NCI-H82 treated with DMSO at 0.1 percent for 48 hours (cell line): ENCODE data around the gene RPRD2.

Source experiments
- DNase-seq: peaks from one replicate; lab custom pipeline; 2025; ENCODE audit not compliant: unreplicated experiment; lab: John Stamatoyannopoulos, UW

RPRD2 gene

GRCh38 chr1:150513351-150513791 lies 149.4 kb downstream of the RPRD2 start:
- DNase-seq = peak; percentile 34

DNA sequence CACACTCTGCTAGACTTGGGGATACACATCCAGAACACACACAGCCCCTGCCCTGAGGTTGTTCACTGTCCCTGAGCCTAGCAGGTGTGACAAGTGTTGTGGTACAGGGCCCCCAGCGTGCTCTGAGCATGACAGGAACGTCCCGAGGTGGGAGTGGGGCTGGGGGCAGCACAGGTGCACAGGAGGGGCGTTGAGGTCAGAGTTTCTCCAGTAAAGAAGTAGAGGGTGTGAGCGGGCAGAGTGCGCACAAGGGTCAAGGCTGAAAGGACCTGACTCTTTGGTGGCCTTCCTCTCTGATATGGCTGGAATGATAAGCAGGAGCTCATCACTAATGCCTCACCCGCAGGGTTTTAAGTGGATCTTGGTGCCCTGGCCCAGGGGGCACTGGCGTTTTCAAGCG lies 150.3 kb downstream of the RPRD2 start:
- no peak for DNase-seq

DNA sequence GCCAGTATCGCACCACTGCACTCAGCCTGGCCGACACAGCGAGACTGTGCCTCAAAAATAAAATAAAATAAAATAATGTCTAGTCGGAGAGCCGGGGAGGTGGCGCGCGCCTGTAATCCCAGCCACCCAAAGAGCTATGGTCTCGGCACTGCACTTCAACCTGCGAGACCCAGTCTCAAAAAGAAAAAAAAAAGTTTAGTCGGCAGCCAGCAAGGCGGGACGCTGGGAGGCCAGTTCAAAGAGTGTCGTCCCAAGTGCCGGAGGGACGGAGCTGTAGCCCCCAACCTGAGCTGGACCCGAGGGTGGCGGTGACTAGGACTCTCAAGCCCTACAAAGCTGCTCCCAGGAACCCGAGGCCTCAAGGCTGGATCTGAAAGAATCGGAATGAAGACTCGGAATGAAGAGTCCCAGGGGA lies 151.0 kb downstream of the RPRD2 start:
- no peak for DNase-seq

- DNase-seq = peak; percentile 95
Observed at GRCh38 chr1:150515328-150516049, 151.5 kb downstream of the RPRD2 start, which contains the start of gene FALEC. FALEC (plus strand) TSS chr1:150515752.

DNA sequence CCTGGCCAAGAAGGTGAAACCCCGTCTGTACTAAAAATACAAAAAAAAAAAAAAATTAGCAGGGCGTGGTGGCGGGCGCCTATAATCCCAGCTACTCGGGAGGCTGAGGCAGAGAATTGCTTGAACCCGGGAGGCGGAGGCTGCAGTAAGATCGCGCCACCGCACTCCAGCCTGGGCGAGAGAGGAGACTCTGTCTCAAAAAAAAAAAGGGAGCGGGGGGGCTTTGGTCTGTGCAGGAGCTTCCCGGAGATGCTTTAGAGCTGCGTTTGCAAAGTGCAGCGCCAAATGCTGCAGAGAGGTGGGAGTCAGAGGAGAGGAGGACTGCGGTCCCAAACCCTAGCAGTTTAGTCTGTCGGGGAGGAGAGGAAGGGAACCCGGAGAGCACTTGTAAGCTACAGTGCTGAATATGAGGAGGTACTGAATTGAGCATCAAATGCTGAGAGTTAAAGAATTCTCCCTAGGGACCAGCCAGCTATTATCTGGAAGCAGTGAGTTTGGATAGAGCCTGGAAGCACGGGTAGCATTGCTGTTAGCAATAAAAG lies 152.2 kb downstream of the RPRD2 start:
- DNase-seq = peak; percentile 23

GRCh38 chr1:150516616-150517015 lies 152.7 kb downstream of the RPRD2 start:
- DNase-seq = no peak

DNA sequence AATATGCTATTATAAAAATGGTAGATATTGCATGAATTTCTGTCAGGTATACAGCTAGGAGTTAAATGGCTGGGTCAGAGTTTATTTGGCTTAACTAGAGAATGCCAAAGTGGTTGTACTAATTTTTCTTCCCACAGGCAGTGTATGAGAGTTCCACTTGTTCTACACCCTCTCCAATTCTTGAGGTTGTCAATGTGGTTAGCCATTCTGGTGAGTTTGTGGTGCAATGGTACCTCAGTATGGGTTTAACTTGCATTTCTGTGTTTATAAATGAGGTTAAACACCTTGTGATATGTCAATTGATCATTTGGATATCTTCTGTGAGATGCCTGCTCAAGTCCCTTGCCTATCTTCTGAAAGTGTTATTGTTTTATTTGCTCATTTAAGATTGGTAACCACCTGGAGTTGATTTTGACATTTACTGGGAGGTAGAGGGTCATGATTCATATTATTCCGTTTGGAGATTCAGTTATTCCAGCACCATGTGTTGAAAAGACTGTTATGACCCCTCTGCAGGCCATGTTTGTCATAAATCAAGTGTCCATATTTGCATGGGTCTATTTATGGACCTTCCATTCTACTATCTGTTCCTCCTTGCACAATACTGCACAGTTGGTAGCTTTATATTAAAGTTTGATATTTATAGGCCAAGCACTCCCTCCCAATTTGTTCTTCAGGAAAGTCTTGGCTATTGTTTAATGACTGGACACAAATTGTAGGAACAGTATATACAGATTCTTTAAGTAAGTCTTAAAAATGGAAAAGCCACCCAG lies 157.4 kb downstream of the RPRD2 start:
- DNase-seq = no peak

GRCh38 chr1:150525348-150525747 lies 161.4 kb downstream of the RPRD2 start:
- no peak for DNase-seq
